ENCODE measurements around the gene CIB1.

CIB1 gene

GRCh38 chr15:90239371-90239770 lies 5.6 kb upstream of the CIB1 start:
- no peak for DNase-seq

GRCh38 chr15:90234096-90234988 lies 601 bp upstream of the CIB1 start, which contains the start of gene GDPGP1:
GDPGP1 (plus strand) TSS chr15:90234209; CDS start chr15:90240909, 6,700 bp downstream.
- DNase-seq = no peak

- DNase-seq = no peak
These were observed 777 bp downstream of the CIB1 start for GRCh38 chr15:90232941-90233386.

GRCh38 chr15:90232196-90232595 lies 1.5 kb downstream of the CIB1 start:
- DNase-seq = no peak

GRCh38 chr15:90231028-90232017 lies 2.4 kb downstream of the CIB1 start:
- DNase-seq = no peak

GRCh38 chr15:90230610-90231009 lies 3.1 kb downstream of the CIB1 start:
- no peak for DNase-seq

GRCh38 chr15:90230071-90230494 lies 3.7 kb downstream of the CIB1 start:
- no peak for DNase-seq

- DNase-seq = no peak
These were observed 4.8 kb downstream of the CIB1 start for GRCh38 chr15:90228960-90229359.

- DNase-seq = no peak
These were observed 5.6 kb downstream of the CIB1 start for GRCh38 chr15:90227816-90228772.

- no peak for DNase-seq
These were observed 6.4 kb downstream of the CIB1 start for GRCh38 chr15:90227336-90227735.

- DNase-seq = no peak
These were observed 8.1 kb downstream of the CIB1 start for GRCh38 chr15:90225504-90226234.

- no peak for DNase-seq
These were observed 8.7 kb downstream of the CIB1 start for GRCh38 chr15:90225047-90225446.

GRCh38 chr15:90223441-90224165 lies 10.1 kb downstream of the CIB1 start:
- no peak for DNase-seq

- DNase-seq = no peak
These were observed 11.2 kb downstream of the CIB1 start for GRCh38 chr15:90222547-90222946.

GRCh38 chr15:90221246-90221900 lies 12.4 kb downstream of the CIB1 start:
- peak; percentile 66 for DNase-seq

- DNase-seq = peak; percentile 62
These were observed 14.2 kb downstream of the CIB1 start for GRCh38 chr15:90219421-90220141.

- DNase-seq = no peak
These were observed 15.9 kb downstream of the CIB1 start for GRCh38 chr15:90217671-90218394.

- peak; percentile 16 for DNase-seq
These were observed 19.1 kb downstream of the CIB1 start for GRCh38 chr15:90214553-90215196.
